Measurements from ENCODE around the gene MMP20.
A peak's percentile ranks its signal among the peaks of the same experiment; 100 is the strongest.

MMP20 gene

DNA sequence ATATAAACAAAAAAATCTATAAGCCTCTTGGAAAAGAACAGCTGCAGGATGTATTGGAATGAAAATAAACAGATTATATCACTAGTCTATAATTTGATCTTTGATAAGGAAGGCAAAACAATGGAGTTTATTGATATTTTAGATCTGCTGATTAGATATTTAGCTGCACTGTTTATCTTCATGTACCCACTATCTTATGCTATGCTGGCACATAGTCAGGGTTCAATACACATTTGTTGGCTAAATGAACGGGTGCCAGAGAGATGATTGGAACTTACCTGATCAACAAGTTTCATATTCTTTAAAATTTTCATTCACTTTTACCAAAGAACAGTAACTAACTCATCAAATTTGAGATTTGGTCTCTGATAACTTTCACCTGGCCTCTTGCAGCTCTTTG, 26.9 kb downstream of the MMP20 start:
- no peaks in the 10 kb centered on the region for H3K36me3 ChIP-seq (ENCODE audit: control insufficient read depth in 1 of 2, insufficient read depth in 2 of 2, low read depth in 1 of 2, low read length in 2 of 2)
- no peak for DNase-seq

DNA sequence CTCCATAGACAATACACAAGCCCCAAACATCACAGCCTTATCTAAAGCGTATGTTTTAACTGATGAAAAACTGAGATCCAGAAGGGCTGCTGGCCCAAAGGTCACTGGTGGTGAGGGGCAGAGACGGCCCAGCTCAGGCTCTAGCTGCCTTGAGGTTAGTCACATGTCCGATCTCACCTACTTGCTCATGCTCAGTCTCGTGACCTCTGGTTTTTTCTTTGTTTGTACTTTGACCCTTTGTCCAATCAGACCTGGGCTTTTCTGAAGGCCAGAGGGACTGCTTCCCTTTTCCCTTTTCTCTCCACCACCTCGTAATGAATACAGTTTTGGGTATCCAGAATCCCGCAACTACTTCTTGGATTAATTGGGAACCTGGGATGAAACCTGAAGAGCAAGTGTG, 28.6 kb downstream of the MMP20 start:
- Histone ChIP-seq H3K79me1 (replicated peaks; ENCODE audit: low read length, poor library complexity, severe bottlenecking) (no peaks in the 10 kb centered on the region), H4K8ac (ENCODE audit: low read length) (no peak overlapping the region), H3K36me3 (ENCODE audit: control insufficient read depth in 1 of 2, insufficient read depth in 2 of 2, low read depth in 1 of 2, low read length in 2 of 2) (no peaks in the 10 kb centered on the region), H3K4me1 (ENCODE audit: control insufficient read depth, insufficient read depth, low read depth, low read length) (peaks cover 5% of the 10 kb centered on the region), H3K4me3 (ENCODE audit: insufficient read depth in 1 of 2, low read depth in 1 of 2, low read length in 2 of 2) (no peak overlapping the region), H3K4ac (ENCODE audit: low read depth in 1 of 2, low read length in 2 of 2) (no peak overlapping the region), H3K14ac (ENCODE audit: low read length in 2 of 2) (no peak overlapping the region), H3K27ac (ENCODE audit: low read length, poor library complexity, severe bottlenecking) (no peak overlapping the region), H4K91ac (ENCODE audit: low read length) (no peak overlapping the region), H3K9me3 (ENCODE audit: control insufficient read depth, low read length) (no peaks in the 10 kb centered on the region), H3K4me2 (ENCODE audit: low read length, poor library complexity, severe bottlenecking) (no peak overlapping the region), H3K23ac (ENCODE audit: low read length in 2 of 2) (no peak overlapping the region), H2BK12ac (ENCODE audit: low read length in 2 of 2) (no peak overlapping the region), H2BK120ac (ENCODE audit: low read depth, low read length) (no peak overlapping the region), H3K9ac (ENCODE audit: low read length) (no peak overlapping the region), H3K27me3 (ENCODE audit: control insufficient read depth in 1 of 2, insufficient read depth in 1 of 2, low read length in 2 of 2) (no peaks in the 10 kb centered on the region), H2AK5ac (ENCODE audit: low read length, severe bottlenecking) (no peak overlapping the region), H2BK15ac (ENCODE audit: low read depth, poor library complexity, severe bottlenecking) (no peak overlapping the region), H2AFZ (ENCODE audit: low read depth, low read length) (no peak overlapping the region), H3K18ac (ENCODE audit: low read depth in 1 of 2, low read length in 2 of 2) (no peak overlapping the region), H2BK5ac (ENCODE audit: low read depth, low read length, poor library complexity, severe bottlenecking) (no peak overlapping the region)
- WGBS: 90% methylated on average over 4 of the region's 6 CpGs
- DNase-seq: no peak

More for the DNA sequence above, 26.9 kb downstream of the MMP20 start:
- peaks cover 6% of the 10 kb centered on the region for H3K4me1 ChIP-seq (ENCODE audit: control insufficient read depth, insufficient read depth, low read depth, low read length)
- H3K79me1 ChIP-seq (replicated peaks; ENCODE audit: low read length, poor library complexity, severe bottlenecking): no peaks in the 10 kb centered on the region
- H4K91ac ChIP-seq (ENCODE audit: low read length): no peak overlapping the region
- H2BK12ac ChIP-seq (ENCODE audit: low read length in 2 of 2): peak overlapping the region; percentile 28 to 63
- H3K18ac ChIP-seq (ENCODE audit: low read depth in 1 of 2, low read length in 2 of 2): no peak overlapping the region
- no peak overlapping the region for H2AFZ ChIP-seq (ENCODE audit: low read depth, low read length)
- 97% methylated on average over 1 of the region's 1 CpG for WGBS
- no peak overlapping the region for H4K8ac ChIP-seq (ENCODE audit: low read length)
- no peak overlapping the region for H3K14ac ChIP-seq (ENCODE audit: low read length in 2 of 2)
- no peak overlapping the region for H3K23ac ChIP-seq (ENCODE audit: low read length in 2 of 2)
- H2BK15ac ChIP-seq (ENCODE audit: low read depth, poor library complexity, severe bottlenecking): no peak overlapping the region
- no peak overlapping the region for H3K4me3 ChIP-seq (ENCODE audit: insufficient read depth in 1 of 2, low read depth in 1 of 2, low read length in 2 of 2)
- H3K9ac ChIP-seq (ENCODE audit: low read length): no peak overlapping the region
- H2AK5ac ChIP-seq (ENCODE audit: low read length, severe bottlenecking): peak overlapping the region; percentile 88
- no peak overlapping the region for H3K4me2 ChIP-seq (ENCODE audit: low read length, poor library complexity, severe bottlenecking)
- no peaks in the 10 kb centered on the region for H3K27me3 ChIP-seq (ENCODE audit: control insufficient read depth in 1 of 2, insufficient read depth in 1 of 2, low read length in 2 of 2)
- H3K27ac ChIP-seq (ENCODE audit: low read length, poor library complexity, severe bottlenecking): peak overlapping the region; percentile 93
- no peak overlapping the region for H2BK120ac ChIP-seq (ENCODE audit: low read depth, low read length)
- H3K9me3 ChIP-seq (ENCODE audit: control insufficient read depth, low read length): no peaks in the 10 kb centered on the region
- peak overlapping the region in 1 of 2 experiments; percentile 41 for H3K4ac ChIP-seq (ENCODE audit: low read depth in 1 of 2, low read length in 2 of 2)
- H2BK5ac ChIP-seq (ENCODE audit: low read depth, low read length, poor library complexity, severe bottlenecking): no peak overlapping the region

DNA sequence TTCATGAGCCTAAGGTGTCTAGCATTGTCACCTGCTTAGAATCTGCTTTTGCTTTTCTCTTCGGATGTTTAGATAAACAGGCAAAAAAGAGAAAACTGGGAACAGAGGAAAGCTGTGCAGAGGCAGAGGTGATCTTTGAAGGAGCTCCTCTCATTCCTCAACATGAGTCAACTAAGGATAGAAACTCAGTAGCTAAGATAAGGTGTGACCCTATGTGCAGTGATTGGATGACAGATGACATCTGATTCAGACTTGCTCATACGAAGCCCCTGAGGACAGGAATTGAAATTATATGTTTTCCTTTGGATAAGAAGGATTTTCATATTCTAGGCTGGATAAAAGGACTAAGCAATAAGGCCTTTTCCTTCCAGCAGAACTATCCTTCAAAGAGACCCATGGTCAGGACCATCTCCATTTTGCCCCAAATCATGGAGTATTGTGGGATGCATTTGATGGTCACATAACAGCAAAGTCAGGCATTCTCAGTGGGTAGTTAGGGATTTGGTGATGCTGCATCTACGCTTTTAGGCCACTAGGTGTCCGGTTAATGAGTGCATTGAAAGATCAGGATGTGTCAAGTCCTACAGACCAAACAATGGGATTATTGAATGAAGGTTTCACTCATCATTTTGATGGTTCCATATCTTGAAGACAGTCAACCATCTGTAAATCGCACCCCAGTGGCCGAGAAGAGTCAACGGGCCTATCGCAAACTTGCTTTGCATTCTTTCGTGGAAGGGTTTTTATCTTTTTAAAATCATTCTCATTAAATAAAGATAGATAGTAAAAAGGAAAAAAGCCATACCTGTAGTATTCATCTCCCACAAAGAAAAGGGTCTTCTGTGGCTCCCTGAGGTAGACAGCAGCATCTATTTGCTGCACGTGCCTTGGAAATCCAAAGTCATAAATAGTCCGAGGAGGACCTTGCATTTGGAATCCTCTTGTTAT, 32.2 kb downstream of the MMP20 start:
- WGBS: 66% methylated on average over 9 of the region's 11 CpGs
- Histone ChIP-seq H2BK5ac (ENCODE audit: low read depth, low read length, poor library complexity, severe bottlenecking) (no peak overlapping the region), H4K91ac (ENCODE audit: low read length) (no peak overlapping the region), H3K36me3 (ENCODE audit: control insufficient read depth in 1 of 2, insufficient read depth in 2 of 2, low read depth in 1 of 2, low read length in 2 of 2) (no peaks in the 10 kb centered on the region), H4K8ac (ENCODE audit: low read length) (no peak overlapping the region), H2AK5ac (ENCODE audit: low read length, severe bottlenecking) (no peak overlapping the region), H3K14ac (ENCODE audit: low read length in 2 of 2) (no peak overlapping the region), H2AFZ (ENCODE audit: low read depth, low read length) (no peak overlapping the region), H2BK12ac (ENCODE audit: low read length in 2 of 2) (no peak overlapping the region), H2BK120ac (ENCODE audit: low read depth, low read length) (no peak overlapping the region), H3K23ac (ENCODE audit: low read length in 2 of 2) (no peak overlapping the region), H2BK15ac (ENCODE audit: low read depth, poor library complexity, severe bottlenecking) (no peak overlapping the region), H3K4me2 (ENCODE audit: low read length, poor library complexity, severe bottlenecking) (no peak overlapping the region), H3K9ac (ENCODE audit: low read length) (no peak overlapping the region), H3K18ac (ENCODE audit: low read depth in 1 of 2, low read length in 2 of 2) (no peak overlapping the region), H3K79me1 (replicated peaks; ENCODE audit: low read length, poor library complexity, severe bottlenecking) (no peaks in the 10 kb centered on the region), H3K4me3 (ENCODE audit: insufficient read depth in 1 of 2, low read depth in 1 of 2, low read length in 2 of 2) (no peak overlapping the region), H3K9me3 (ENCODE audit: control insufficient read depth, low read length) (no peaks in the 10 kb centered on the region), H3K4ac (ENCODE audit: low read depth in 1 of 2, low read length in 2 of 2) (no peak overlapping the region), H3K27me3 (ENCODE audit: control insufficient read depth in 1 of 2, insufficient read depth in 1 of 2, low read length in 2 of 2) (no peaks in the 10 kb centered on the region), H3K4me1 (ENCODE audit: control insufficient read depth, insufficient read depth, low read depth, low read length) (no peaks in the 10 kb centered on the region), H3K27ac (ENCODE audit: low read length, poor library complexity, severe bottlenecking) (no peak overlapping the region)
- DNase-seq: peak; percentile 42

DNA sequence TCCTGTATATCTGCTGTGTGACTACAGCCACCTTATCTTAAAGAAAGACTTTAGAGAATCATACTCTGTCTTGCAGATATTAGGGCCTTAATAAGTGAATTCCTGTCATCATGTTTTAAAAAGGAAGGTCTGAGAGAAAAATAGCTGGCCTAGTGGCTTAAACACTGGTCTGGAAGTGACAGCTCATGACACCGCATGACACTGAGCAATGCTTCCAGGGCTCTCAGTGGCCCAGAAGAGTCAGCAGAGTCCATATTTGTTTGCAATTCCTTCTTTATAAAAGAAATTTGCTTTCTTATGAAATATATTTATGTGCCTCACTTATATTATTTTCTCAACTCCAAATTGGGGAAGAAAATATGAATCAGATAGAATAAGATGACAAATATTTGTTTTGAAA, 33.0 kb downstream of the MMP20 start:
- WGBS: 78% methylated on average over 1 of the region's 1 CpG

More for the DNA sequence above, 33.0 kb downstream of the MMP20 start:
- no peak overlapping the region for H3K23ac ChIP-seq (ENCODE audit: low read length in 2 of 2)
- no peaks in the 10 kb centered on the region for H3K79me1 ChIP-seq (replicated peaks; ENCODE audit: low read length, poor library complexity, severe bottlenecking)
- no peaks in the 10 kb centered on the region for H3K4me1 ChIP-seq (ENCODE audit: control insufficient read depth, insufficient read depth, low read depth, low read length)
- H3K18ac ChIP-seq (ENCODE audit: low read depth in 1 of 2, low read length in 2 of 2): no peak overlapping the region
- H3K27me3 ChIP-seq (ENCODE audit: control insufficient read depth in 1 of 2, insufficient read depth in 1 of 2, low read length in 2 of 2): no peaks in the 10 kb centered on the region
- no peak overlapping the region for H4K91ac ChIP-seq (ENCODE audit: low read length)
- H3K9me3 ChIP-seq (ENCODE audit: control insufficient read depth, low read length): peaks cover 8% of the 10 kb centered on the region
- no peak for DNase-seq
- H3K27ac ChIP-seq (ENCODE audit: low read length, poor library complexity, severe bottlenecking): no peak overlapping the region
- no peak overlapping the region for H3K14ac ChIP-seq (ENCODE audit: low read length in 2 of 2)
- H2BK12ac ChIP-seq (ENCODE audit: low read length in 2 of 2): no peak overlapping the region
- H3K36me3 ChIP-seq (ENCODE audit: control insufficient read depth in 1 of 2, insufficient read depth in 2 of 2, low read depth in 1 of 2, low read length in 2 of 2): no peaks in the 10 kb centered on the region
- H3K4me3 ChIP-seq (ENCODE audit: insufficient read depth in 1 of 2, low read depth in 1 of 2, low read length in 2 of 2): no peak overlapping the region
- no peak overlapping the region for H4K8ac ChIP-seq (ENCODE audit: low read length)
- H3K9ac ChIP-seq (ENCODE audit: low read length): no peak overlapping the region
- H2BK120ac ChIP-seq (ENCODE audit: low read depth, low read length): no peak overlapping the region
- H3K4ac ChIP-seq (ENCODE audit: low read depth in 1 of 2, low read length in 2 of 2): no peak overlapping the region
- no peak overlapping the region for H3K4me2 ChIP-seq (ENCODE audit: low read length, poor library complexity, severe bottlenecking)
- no peak overlapping the region for H2BK15ac ChIP-seq (ENCODE audit: low read depth, poor library complexity, severe bottlenecking)
- H2BK5ac ChIP-seq (ENCODE audit: low read depth, low read length, poor library complexity, severe bottlenecking): no peak overlapping the region
- no peak overlapping the region for H2AK5ac ChIP-seq (ENCODE audit: low read length, severe bottlenecking)
- no peak overlapping the region for H2AFZ ChIP-seq (ENCODE audit: low read depth, low read length)

Measured in mesenchymal stem cell (in vitro differentiated cells and primary cell).